Tibial nerve (tissue), 4 donors: ENCODE results near the gene TKT. TPM values are rescaled to one million over a fixed set of nuclear protein-coding genes. Genes with fewer than 3 reads are reported as not detected.

Experiments
- DNase-seq, 2 donors: peaks; one replicate each; pipeline ENCODE4 v3.0.0-alpha.2; 2019; ENCODE audit warnings: low spot score in 2 of 2
- H3K27ac ChIP-seq, 4 donors: fragments of 200-600 bp; sonication (generic) in 3 of 4; one replicate each; pipeline ENCODE4 v1.5.1; 2017 to 2019; ENCODE audit warnings: mild to moderate bottlenecking in 1 of 4
- H3K27me3 ChIP-seq, 2 donors: fragments of 200-600 bp; sonication (generic) in 1 of 2; one replicate each; pipeline versions ENCODE4 v1.5.1 to v1.6.0; 2017 to 2019
- H3K36me3 ChIP-seq, 3 donors: fragments of 200-600 bp; sonication (generic); one replicate each; pipeline ENCODE4 v1.5.1; 2018 to 2019
- H3K4me1 ChIP-seq, 4 donors: fragments of 200-600 bp; sonication (generic) in 3 of 4; one replicate each; pipeline ENCODE4 v1.5.1; 2017 to 2019
- H3K4me3 ChIP-seq, 4 donors: fragments of 200-600 bp; sonication (generic) in 3 of 4; one replicate each; pipeline ENCODE4 v1.5.1; 2017 to 2019; ENCODE audit warnings: mild to moderate bottlenecking in 1 of 4, moderate library complexity in 1 of 4
- H3K9me3 ChIP-seq, 4 donors: fragments of 200-600 bp; sonication (generic) in 3 of 4; one replicate each; pipeline ENCODE4 v1.5.1; 2017 to 2019
- EP300 ChIP-seq, 2 donors: sonication (generic); formaldehyde crosslinking; IDR thresholded peaks; one replicate each; pipeline ENCODE4 v1.6.1; 2017; ENCODE audit warnings: antibody characterized with exemption in 2 of 2, mild to moderate bottlenecking in 1 of 2
- POLR2A ChIP-seq, 2 donors: fragments of 450-650 bp; IDR thresholded peaks; one replicate each; pipeline ENCODE4 v1.6.1; 2017; ENCODE audit warnings: antibody characterized with exemption in 2 of 2, mild to moderate bottlenecking in 2 of 2, moderate library complexity in 2 of 2
- WGBS, 2 donors: methylation state at CpG; one replicate each; pipeline ENCODE4 v1.1.5; 2018; 5-methylcytosine and 5-hydroxymethylcytosine counted together
- total RNA-seq, 4 donors: library from RNA; depleted of rRNA; stranded (reverse); fragments of >200 nt; gene quantifications; one replicate each; pipeline ENCODE4 v1.1.0, GENCODE V29; 2016
- TF ChIP-seq, protein P1 (sequence below), 5 experiments: fragments of 200-600 bp in 3 of 5; fragments of 450-650 bp in 2 of 5; sonication (generic) in 3 of 5; IDR thresholded peaks; one replicate each; pipeline ENCODE4 v1.5.1; 2016 to 2019; ENCODE audit warnings: antibody characterized with exemption in 5 of 5, mild to moderate bottlenecking in 3 of 5, moderate library complexity in 2 of 5

Gene TKT
- total RNA-seq, 4 donors from 2014 or later: 156 to 224 (median 208) TPM

DNA sequence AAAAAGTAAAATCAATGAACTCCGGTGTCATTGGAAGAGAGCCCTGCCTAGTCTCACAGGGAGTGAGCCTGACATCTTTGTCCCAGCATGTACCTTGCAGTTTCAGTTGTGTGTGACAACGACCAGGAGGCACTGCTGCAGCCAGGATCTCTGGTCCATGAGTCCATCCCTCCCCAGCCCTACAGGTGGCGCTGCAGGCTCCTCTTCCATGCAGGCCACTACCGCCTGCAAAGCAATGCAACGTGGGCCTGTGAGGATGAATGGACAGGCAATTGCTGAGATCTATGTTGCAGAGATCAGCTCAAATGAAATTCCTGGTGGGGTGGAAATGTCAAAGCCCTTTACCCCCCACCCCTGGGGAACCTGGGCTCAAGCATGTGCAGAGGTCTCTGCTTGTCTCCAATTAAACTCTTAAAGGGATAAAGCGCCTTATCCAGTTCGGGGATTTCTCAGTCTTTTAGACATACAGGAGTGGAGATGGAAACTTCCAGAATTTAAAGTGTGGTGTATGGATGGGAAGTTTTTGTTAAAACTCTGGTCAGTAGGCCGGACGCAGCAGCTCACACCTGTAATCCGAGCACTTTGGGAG lies 35.8 kb downstream of the TKT start:
- WGBS, 2 donors: 46 to 49% methylated on average over 10 of the region's 10 CpGs
- peaks cover 0 to 24% (median 0%) of the 10 kb centered on the region in 3 donors for H3K36me3 ChIP-seq
- H3K9me3 ChIP-seq: no peaks in the 10 kb centered on the region
- peak; percentile 70 to 84 for DNase-seq
- no peaks in the 10 kb centered on the region for H3K27me3 ChIP-seq
- H3K4me1 ChIP-seq: peaks cover 0 to 5% (median 0%) of the 10 kb centered on the region in 4 donors
- no peak overlapping the region for H3K27ac ChIP-seq
- TF ChIP-seq POLR2A (IDR thresholded peaks at IDR 0.05) (no peak), EP300 (IDR thresholded peaks at IDR 0.05) (peak in 1 of 2 donors; percentile 21)
- TF ChIP-seq, protein P1, sequence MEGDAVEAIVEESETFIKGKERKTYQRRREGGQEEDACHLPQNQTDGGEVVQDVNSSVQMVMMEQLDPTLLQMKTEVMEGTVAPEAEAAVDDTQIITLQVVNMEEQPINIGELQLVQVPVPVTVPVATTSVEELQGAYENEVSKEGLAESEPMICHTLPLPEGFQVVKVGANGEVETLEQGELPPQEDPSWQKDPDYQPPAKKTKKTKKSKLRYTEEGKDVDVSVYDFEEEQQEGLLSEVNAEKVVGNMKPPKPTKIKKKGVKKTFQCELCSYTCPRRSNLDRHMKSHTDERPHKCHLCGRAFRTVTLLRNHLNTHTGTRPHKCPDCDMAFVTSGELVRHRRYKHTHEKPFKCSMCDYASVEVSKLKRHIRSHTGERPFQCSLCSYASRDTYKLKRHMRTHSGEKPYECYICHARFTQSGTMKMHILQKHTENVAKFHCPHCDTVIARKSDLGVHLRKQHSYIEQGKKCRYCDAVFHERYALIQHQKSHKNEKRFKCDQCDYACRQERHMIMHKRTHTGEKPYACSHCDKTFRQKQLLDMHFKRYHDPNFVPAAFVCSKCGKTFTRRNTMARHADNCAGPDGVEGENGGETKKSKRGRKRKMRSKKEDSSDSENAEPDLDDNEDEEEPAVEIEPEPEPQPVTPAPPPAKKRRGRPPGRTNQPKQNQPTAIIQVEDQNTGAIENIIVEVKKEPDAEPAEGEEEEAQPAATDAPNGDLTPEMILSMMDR (IDR thresholded peaks at IDR 0.05): peak; percentile 80 to 89 (median 81)
- H3K4me3 ChIP-seq: no peak overlapping the region

DNA sequence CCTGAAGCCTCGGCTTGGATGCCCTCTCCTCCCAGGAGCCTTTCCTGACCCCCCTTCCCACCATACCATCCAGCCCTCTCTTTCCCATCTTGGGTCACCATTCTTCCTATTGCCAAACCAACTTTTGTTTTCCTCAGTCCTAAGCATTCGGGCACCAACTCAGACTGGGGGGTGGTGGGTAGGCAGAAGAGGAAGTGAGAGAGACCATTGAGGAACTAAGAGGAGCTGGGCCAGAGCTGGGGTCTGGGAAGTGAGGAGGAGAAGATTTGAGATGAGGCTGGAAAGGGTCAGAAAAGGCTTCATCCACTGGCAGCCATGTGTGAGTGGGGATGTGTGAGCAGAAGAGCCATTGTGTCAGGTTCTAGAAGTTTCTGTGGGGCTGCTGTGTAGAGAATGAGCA lies 37.7 kb downstream of the TKT start:
- Histone ChIP-seq H3K4me1 (peaks cover 0 to 5% (median 0%) of the 10 kb centered on the region in 4 donors), H3K4me3 (no peak overlapping the region), H3K27ac (no peak overlapping the region), H3K36me3 (peaks cover 0 to 5% (median 0%) of the 10 kb centered on the region in 3 donors), H3K9me3 (no peaks in the 10 kb centered on the region), H3K27me3 (no peaks in the 10 kb centered on the region)
- TF ChIP-seq EP300 (IDR thresholded peaks at IDR 0.05) (no peak), POLR2A (IDR thresholded peaks at IDR 0.05) (no peak)
- TF ChIP-seq, protein P1 (IDR thresholded peaks at IDR 0.05): no peak
- WGBS, 2 donors: 70 to 86% methylated on average over 2 of the region's 2 CpGs
- no peak for DNase-seq

DNA sequence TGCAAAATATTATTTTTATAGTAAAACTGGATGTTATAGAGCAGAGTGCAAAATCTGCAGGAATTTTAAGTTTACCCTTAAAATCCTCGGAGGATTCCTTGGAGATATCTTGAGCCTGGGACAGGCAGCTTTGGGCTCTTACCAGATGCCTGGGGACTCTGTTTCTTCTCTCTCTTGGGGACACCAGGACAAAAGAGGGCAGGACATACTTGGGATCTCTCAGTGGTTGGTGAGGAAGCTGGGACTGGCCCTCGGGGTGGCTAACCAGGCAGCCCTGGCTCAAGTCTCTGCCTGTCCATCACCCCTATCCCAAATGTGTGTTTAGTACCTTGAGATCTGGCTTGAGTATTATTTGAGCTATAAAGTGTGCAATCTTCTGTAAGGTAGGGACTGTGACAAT lies 38.6 kb downstream of the TKT start:
- TF ChIP-seq, protein P1 (IDR thresholded peaks at IDR 0.05): no peak
- TF ChIP-seq POLR2A (IDR thresholded peaks at IDR 0.05) (no peak), EP300 (IDR thresholded peaks at IDR 0.05) (no peak)
- no peak overlapping the region for H3K27ac ChIP-seq
- DNase-seq: no peak
- H3K4me3 ChIP-seq: no peak overlapping the region
- H3K9me3 ChIP-seq: no peaks in the 10 kb centered on the region
- no peaks in the 10 kb centered on the region for H3K36me3 ChIP-seq
- peaks cover 0 to 5% (median 0%) of the 10 kb centered on the region in 4 donors for H3K4me1 ChIP-seq
- no peaks in the 10 kb centered on the region for H3K27me3 ChIP-seq
- WGBS, 2 donors: 82 to 92% methylated on average over 2 of the region's 2 CpGs

DNA sequence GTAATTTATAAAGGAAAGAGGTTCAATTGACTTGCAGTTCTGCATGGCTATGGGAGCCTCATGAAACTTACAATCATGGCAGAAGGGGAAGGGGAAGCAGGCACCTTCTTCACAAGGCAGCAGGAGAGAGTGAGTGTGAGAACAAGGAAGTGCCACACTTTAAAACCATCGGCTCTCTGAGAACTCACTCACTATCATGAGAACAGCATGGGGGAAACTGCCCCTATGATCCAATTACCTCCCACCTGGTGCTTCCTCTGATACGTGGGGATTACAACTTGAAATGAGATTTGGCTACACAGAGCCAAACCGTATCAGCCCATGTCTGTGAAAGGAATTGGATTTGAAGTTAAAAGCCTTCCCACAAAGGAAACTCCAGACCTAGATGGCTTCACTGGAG lies 39.1 kb downstream of the TKT start:
- Histone ChIP-seq H3K27me3 (no peaks in the 10 kb centered on the region), H3K4me1 (peaks cover 0 to 5% (median 0%) of the 10 kb centered on the region in 4 donors), H3K27ac (no peak overlapping the region), H3K9me3 (no peaks in the 10 kb centered on the region), H3K36me3 (no peaks in the 10 kb centered on the region), H3K4me3 (no peak overlapping the region)
- 22 to 28% methylated on average over 3 of the region's 3 CpGs for WGBS, 2 donors
- no peak for DNase-seq
- TF ChIP-seq EP300 (IDR thresholded peaks at IDR 0.05): no peak
- no peak for TF ChIP-seq POLR2A (IDR thresholded peaks at IDR 0.05)
- TF ChIP-seq, protein P1 (IDR thresholded peaks at IDR 0.05): no peak

DNA sequence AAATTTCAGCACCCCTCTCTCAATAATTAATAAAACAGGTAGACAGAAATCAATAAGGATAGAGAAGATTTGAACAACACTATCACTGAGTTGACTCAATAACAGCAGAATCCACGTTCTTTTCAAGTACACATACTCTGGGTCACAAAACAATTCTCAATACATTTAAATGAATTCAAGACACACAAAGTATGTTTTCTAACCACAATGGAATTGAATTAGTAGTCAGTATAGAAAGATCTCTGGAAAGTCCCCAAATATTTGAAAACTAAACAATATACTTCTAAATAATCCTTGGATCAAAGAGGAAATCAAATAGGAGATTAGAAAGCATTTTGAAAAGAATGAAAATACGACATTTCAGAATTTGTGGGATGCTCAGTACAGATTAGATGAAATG lies 40.0 kb downstream of the TKT start:
- Histone ChIP-seq H3K4me3 (no peak overlapping the region), H3K4me1 (peaks cover 0 to 5% (median 0%) of the 10 kb centered on the region in 4 donors), H3K27me3 (no peaks in the 10 kb centered on the region), H3K36me3 (no peaks in the 10 kb centered on the region), H3K27ac (no peak overlapping the region), H3K9me3 (no peaks in the 10 kb centered on the region)
- no peak for DNase-seq
- 42 to 44% methylated on average over 2 of the region's 2 CpGs for WGBS, 2 donors
- TF ChIP-seq EP300 (IDR thresholded peaks at IDR 0.05) (no peak), POLR2A (IDR thresholded peaks at IDR 0.05) (no peak)
- TF ChIP-seq, protein P1 (IDR thresholded peaks at IDR 0.05): no peak
